LNCaP clone FGC (cell line): ENCODE data around the gene PIEZO2.

Experiments used
- DNase-seq: peaks from one replicate; pipeline ENCODE4 v3.0.0-alpha.2; 2011; ENCODE audit warnings: low read depth
- H3K4me3 ChIP-seq: 2 replicates; pipeline ENCODE4 v1.5.1; 2011; ENCODE audit warnings: mild to moderate bottlenecking, low read depth, low read length, control low read depth
- CTCF ChIP-seq: IDR thresholded peaks from 2 replicates; pipeline ENCODE4 v1.5.1; 2012; ENCODE audit warnings: mild to moderate bottlenecking; ENCODE audit not compliant: control insufficient read depth, insufficient read depth; ENCODE audit errors: extremely low read depth

The PIEZO2 gene

GRCh38 chr18:10841203-10841602 lies 308.2 kb downstream of the PIEZO2 start:
- DNase-seq, result no peak
- no peak overlapping the region for H3K4me3 ChIP-seq
- no peak for TF ChIP-seq CTCF

DNA sequence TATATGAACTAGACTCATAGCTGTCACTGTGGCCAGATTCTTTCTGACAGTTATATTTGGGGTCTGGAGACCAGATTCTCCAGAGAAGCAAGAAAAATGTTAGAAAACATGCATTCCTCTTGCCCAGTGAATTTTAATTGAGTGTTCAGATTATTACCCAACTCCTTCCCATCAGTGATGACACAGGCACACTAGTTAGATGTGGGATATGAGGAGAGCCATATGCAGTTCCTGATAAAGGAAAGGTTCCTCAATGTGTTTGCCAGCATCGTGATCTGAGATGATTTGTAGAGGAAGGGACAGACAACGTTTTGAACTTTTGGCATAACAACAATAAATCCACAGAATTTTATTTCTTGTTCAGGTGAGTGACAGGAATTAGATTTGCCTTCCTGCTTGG lies 308.6 kb downstream of the PIEZO2 start:
- no peak for TF ChIP-seq CTCF
- DNase-seq, result no peak
- H3K4me3 ChIP-seq, result no peak overlapping the region

- TF ChIP-seq CTCF, result no peak
- H3K4me3 ChIP-seq, result no peak overlapping the region
- no peak for DNase-seq
These were observed 309.9 kb downstream of the PIEZO2 start for GRCh38 chr18:10839421-10839820.

DNA sequence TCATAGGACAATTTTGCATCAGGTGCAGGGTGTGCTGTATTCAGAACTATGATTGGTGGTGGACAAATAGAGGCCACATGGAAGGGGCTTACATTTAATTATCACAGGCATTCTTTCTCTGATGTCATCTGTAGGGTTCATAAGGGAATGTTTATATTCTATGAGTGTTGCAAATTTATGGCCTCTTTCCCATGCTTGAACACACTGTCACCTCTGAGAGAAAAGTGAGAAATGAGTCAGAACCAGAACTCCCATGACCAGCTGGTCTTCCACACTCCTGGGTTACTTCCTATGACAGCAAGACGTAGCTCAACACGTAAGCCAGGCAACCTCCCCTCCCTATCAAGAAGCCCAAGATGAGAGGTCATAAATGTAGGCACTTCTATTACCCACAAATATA lies 310.8 kb downstream of the PIEZO2 start:
- H3K4me3 ChIP-seq, result no peak overlapping the region
- DNase-seq, result no peak
- no peak for TF ChIP-seq CTCF

DNA sequence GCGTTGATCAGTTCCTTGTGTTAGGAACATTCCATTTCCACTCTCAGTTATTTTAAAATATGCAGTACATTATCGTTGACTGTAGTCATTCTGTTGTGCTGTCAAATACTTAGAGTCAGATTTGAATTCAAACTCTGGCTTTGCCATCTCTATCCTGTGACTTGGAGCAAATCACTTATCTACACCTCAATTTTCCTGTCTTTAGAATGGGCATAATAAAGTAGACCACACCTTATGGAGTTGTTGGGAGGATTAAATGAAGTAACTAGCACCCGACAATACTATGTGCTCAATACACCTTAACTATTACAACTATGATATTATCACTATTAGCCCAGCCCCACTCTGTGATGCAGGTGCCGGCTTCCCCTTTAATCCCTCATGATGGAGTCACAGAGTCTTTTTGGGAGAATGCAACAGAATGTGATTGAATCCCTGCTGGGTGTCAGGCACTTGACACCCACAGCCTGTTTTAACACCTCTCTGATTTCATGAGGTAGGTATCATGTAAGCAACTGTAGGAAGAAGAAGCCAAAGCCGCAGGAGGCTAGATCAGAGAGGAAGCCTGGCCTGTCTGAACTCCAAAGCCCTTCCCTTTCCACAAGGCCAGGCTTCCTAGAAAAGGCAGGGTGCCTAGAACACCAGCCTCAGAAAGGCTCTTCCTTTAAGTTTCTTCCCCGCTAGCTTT lies 315.1 kb downstream of the PIEZO2 start:
- H3K4me3 ChIP-seq, result no peak overlapping the region
- no peak for TF ChIP-seq CTCF
- no peak for DNase-seq

- no peak for DNase-seq
- no peak for TF ChIP-seq CTCF
- H3K4me3 ChIP-seq, result no peak overlapping the region
These were observed 315.7 kb downstream of the PIEZO2 start for GRCh38 chr18:10833656-10834055.

DNA sequence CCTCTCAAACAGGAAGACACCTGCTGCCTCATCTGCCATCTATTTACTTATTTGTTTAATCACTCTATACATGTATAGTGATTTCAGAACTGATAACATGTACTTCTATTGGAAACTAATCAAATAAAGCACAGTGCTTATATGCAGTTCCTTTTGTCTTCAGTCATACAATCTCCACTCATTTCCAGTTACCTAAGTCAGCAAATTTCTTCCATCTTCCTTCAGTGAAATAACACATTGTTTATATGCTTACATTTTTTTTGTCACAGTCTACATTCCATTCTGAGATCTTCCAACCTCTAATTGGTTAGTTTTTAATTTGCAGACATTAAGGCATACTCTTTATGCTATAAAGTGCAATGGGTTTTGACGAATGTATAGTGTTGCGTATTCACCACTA lies 323.0 kb downstream of the PIEZO2 start:
- no peak overlapping the region for H3K4me3 ChIP-seq
- no peak for TF ChIP-seq CTCF
- no peak for DNase-seq
